Activated CD4-positive, alpha-beta T cell treated with anti-CD3 and anti-CD28 coated beads for 36 hours (primary cell): ENCODE data around the gene PPP2R5E. TPM values are rescaled to one million over a fixed set of nuclear protein-coding genes. Genes with fewer than 3 reads are reported as not detected.

Experiments
- ATAC-seq: fragments of 200-7000 bp; cut with Tn5 transposase; one replicate; pipeline ENCODE4 v1.10.0; 2021; ENCODE audit warnings: mild to moderate bottlenecking, moderate library complexity
- CTCF ChIA-PET: fragments of 350-600 bp; sonication (Branson Sonifier 250); formaldehyde crosslinking; loops from one replicate; lab custom pipeline; 2021; ENCODE audit warnings: antibody characterized with exemption; lab: Charles Lee
- POLR2A ChIA-PET: fragments of 350-600 bp; sonication (Branson Sonifier 250); formaldehyde crosslinking; loops from one replicate; lab custom pipeline; 2021; ENCODE audit warnings: antibody characterized with exemption, inconsistent platforms; lab: Charles Lee
- DNase-seq: peaks from one replicate; pipeline ENCODE4 v3.0.0-alpha.2; 2020
- H3K27ac Mint-ChIP-seq: one replicate; pipeline ENCODE4 v1.8.0; 2021; ENCODE audit warnings: mixed read lengths
- H3K27me3 Mint-ChIP-seq: one replicate; pipeline ENCODE4 v1.8.0; 2021; ENCODE audit warnings: mixed read lengths
- H3K36me3 Mint-ChIP-seq: one replicate; pipeline ENCODE4 v1.8.0; 2021; ENCODE audit warnings: low read depth, mixed read lengths
- H3K4me1 Mint-ChIP-seq: one replicate; pipeline ENCODE4 v1.8.0; 2021; ENCODE audit warnings: mixed read lengths
- H3K4me3 Mint-ChIP-seq: one replicate; pipeline ENCODE4 v1.8.0; 2021; ENCODE audit warnings: mild to moderate bottlenecking, moderate library complexity, mixed read lengths
- H3K9me3 Mint-ChIP-seq: one replicate; pipeline ENCODE4 v1.8.0; 2021; ENCODE audit warnings: low read depth, mixed read lengths
- intact Hi-C, 2 experiments: fragments of 100-400 bp; cut with DNase I in 1 of 2; cut with micrococcal nuclease in 1 of 2; formaldehyde crosslinking; loops; one replicate each; pipeline versions ENCODE4 v1.14.2 to v1.15.1; 2022 to 2024; cut with DNase I, micrococcal nuclease
- total RNA-seq, 2 experiments: library from RNA; stranded (reverse); gene quantifications; one replicate each; pipeline ENCODE4 v1.2.3, GENCODE V29; 2021

PPP2R5E gene
- total RNA-seq, 2 experiments from 2014 or later: 38.4 to 40.4 TPM

GRCh38 chr14:63404906-63405305 lies 138.3 kb downstream of the PPP2R5E start:
- ATAC-seq: no peak
- intact Hi-C loops: no loop called here

GRCh38 chr14:63401646-63402045 lies 141.5 kb downstream of the PPP2R5E start:
- intact Hi-C loops: no loop called here
- Mint-ChIP-seq H3K4me1 (peaks cover 7% of the 10 kb centered on the region), H3K27ac (no peak overlapping the region), H3K27me3 (no peaks in the 10 kb centered on the region), H3K9me3 (no peaks in the 10 kb centered on the region), H3K4me3 (no peak overlapping the region), H3K36me3 (peaks cover 22% of the 10 kb centered on the region)
- ChIA-PET CTCF (interaction anchor here (0.8 to 1.0 kb wide), 2 partner anchors 13 to 21 kb away, joined by 3 read pairs; no protein-coding TSS in a partner anchor), POLR2A (no interaction called here)
- ATAC-seq (no peak), DNase-seq (no peak)

More at GRCh38 chr14:63404906-63405305, 138.3 kb downstream of the PPP2R5E start:
- ChIA-PET CTCF (interaction anchor here (0.6 to 1.5 kb wide), 4 partner anchors 14 to 113 kb away, joined by 3 to 4 read pairs (median 4); no protein-coding TSS in a partner anchor), POLR2A (no interaction called here)
- H3K4me3 Mint-ChIP-seq: no peak overlapping the region
- no peak overlapping the region for H3K27ac Mint-ChIP-seq
- H3K9me3 Mint-ChIP-seq: no peaks in the 10 kb centered on the region
- DNase-seq: no peak
- peaks cover 3% of the 10 kb centered on the region for H3K4me1 Mint-ChIP-seq
- peaks cover 15% of the 10 kb centered on the region for H3K36me3 Mint-ChIP-seq
- H3K27me3 Mint-ChIP-seq: no peaks in the 10 kb centered on the region

- no peak overlapping the region for H3K4me3 Mint-ChIP-seq
- DNase-seq: no peak
- peaks cover 27% of the 10 kb centered on the region for H3K36me3 Mint-ChIP-seq
- ATAC-seq: no peak
- no peak overlapping the region for H3K27ac Mint-ChIP-seq
- intact Hi-C loops: no loop called here
- ChIA-PET CTCF (no interaction called here), POLR2A (no interaction called here)
- peaks cover 4% of the 10 kb centered on the region for H3K4me1 Mint-ChIP-seq
- H3K9me3 Mint-ChIP-seq: no peaks in the 10 kb centered on the region
- no peaks in the 10 kb centered on the region for H3K27me3 Mint-ChIP-seq
Observed at GRCh38 chr14:63398952-63399351, 144.2 kb downstream of the PPP2R5E start.

GRCh38 chr14:63394841-63395240 lies 148.3 kb downstream of the PPP2R5E start:
- Mint-ChIP-seq H3K27me3 (no peaks in the 10 kb centered on the region), H3K9me3 (no peaks in the 10 kb centered on the region), H3K36me3 (peaks cover 27% of the 10 kb centered on the region), H3K27ac (no peak overlapping the region), H3K4me3 (no peak overlapping the region), H3K4me1 (peaks cover 4% of the 10 kb centered on the region)
- DNase-seq (no peak), ATAC-seq (no peak)
- POLR2A ChIA-PET: no interaction called here
- CTCF ChIA-PET: interaction anchor here (0.8 kb wide), 1 partner anchor 21 kb away, joined by 3 read pairs; no protein-coding TSS in a partner anchor
- intact Hi-C loops: no loop called here

GRCh38 chr14:63394432-63394831 lies 148.7 kb downstream of the PPP2R5E start:
- H3K36me3 Mint-ChIP-seq: peaks cover 23% of the 10 kb centered on the region
- no peak overlapping the region for H3K4me3 Mint-ChIP-seq
- ATAC-seq (no peak), DNase-seq (no peak)
- H3K27me3 Mint-ChIP-seq: no peaks in the 10 kb centered on the region
- H3K4me1 Mint-ChIP-seq: peaks cover 4% of the 10 kb centered on the region
- no peaks in the 10 kb centered on the region for H3K9me3 Mint-ChIP-seq
- intact Hi-C loops: no loop called here
- ChIA-PET POLR2A (no interaction called here), CTCF (interaction anchor here (0.5 to 0.8 kb wide), 3 partner anchors 21 to 374 kb away, joined by 3 read pairs; no protein-coding TSS in a partner anchor)
- H3K27ac Mint-ChIP-seq: no peak overlapping the region

- intact Hi-C loops: no loop called here
- POLR2A ChIA-PET: no interaction called here
- CTCF ChIA-PET: no interaction called here
- no peak overlapping the region for H3K4me3 Mint-ChIP-seq
- H3K9me3 Mint-ChIP-seq: no peaks in the 10 kb centered on the region
- H3K27me3 Mint-ChIP-seq: no peaks in the 10 kb centered on the region
- H3K4me1 Mint-ChIP-seq: no peaks in the 10 kb centered on the region
- H3K36me3 Mint-ChIP-seq: peaks cover 20% of the 10 kb centered on the region
- ATAC-seq (no peak), DNase-seq (no peak)
- H3K27ac Mint-ChIP-seq: no peak overlapping the region
Observed at GRCh38 chr14:63393012-63393411, 150.2 kb downstream of the PPP2R5E start.

- intact Hi-C loops: no loop called here
- Mint-ChIP-seq H3K4me3 (no peak overlapping the region), H3K9me3 (no peaks in the 10 kb centered on the region), H3K27me3 (no peaks in the 10 kb centered on the region), H3K36me3 (peaks cover 23% of the 10 kb centered on the region), H3K27ac (no peak overlapping the region), H3K4me1 (no peaks in the 10 kb centered on the region)
- ATAC-seq (no peak), DNase-seq (no peak)
- ChIA-PET CTCF (no interaction called here), POLR2A (no interaction called here)
Observed at GRCh38 chr14:63392236-63392635, 150.9 kb downstream of the PPP2R5E start.

- DNase-seq: peak; percentile 79
- Mint-ChIP-seq H3K9me3 (no peaks in the 10 kb centered on the region), H3K4me3 (no peak overlapping the region), H3K27ac (no peak overlapping the region), H3K4me1 (peaks cover under 1% of the 10 kb centered on the region), H3K36me3 (peaks cover 33% of the 10 kb centered on the region), H3K27me3 (no peaks in the 10 kb centered on the region)
- intact Hi-C loops: loop anchor here (1.0 to 5.0 kb wide), 6 partner anchors 154 to 913 kb away; partner anchors contain the start of gene PPP2R5E (in 2 of the 2)
- ChIA-PET CTCF (interaction anchor here (0.6 to 1.9 kb wide), 22 partner anchors 13 to 1041 kb away, joined by 3 to 11 read pairs (median 3); partner anchors contain the start of gene PPP2R5E), POLR2A (no interaction called here)
- peak; percentile 91 for ATAC-seq
Observed at GRCh38 chr14:63388766-63389431, 154.3 kb downstream of the PPP2R5E start.

- POLR2A ChIA-PET: no interaction called here
- no peaks in the 10 kb centered on the region for H3K9me3 Mint-ChIP-seq
- no peak overlapping the region for H3K4me3 Mint-ChIP-seq
- DNase-seq (no peak), ATAC-seq (no peak)
- CTCF ChIA-PET: interaction anchor here (0.7 to 1.9 kb wide), 6 partner anchors 14 to 385 kb away, joined by 3 to 11 read pairs (median 3); partner anchors contain the start of gene PPP2R5E
- no peaks in the 10 kb centered on the region for H3K27me3 Mint-ChIP-seq
- peaks cover 4% of the 10 kb centered on the region for H3K4me1 Mint-ChIP-seq
- intact Hi-C loops: loop anchor here (2.0 to 5.0 kb wide), 5 partner anchors 155 to 915 kb away; partner anchors contain the start of gene PPP2R5E (in 2 of the 2)
- no peak overlapping the region for H3K27ac Mint-ChIP-seq
- peaks cover 32% of the 10 kb centered on the region for H3K36me3 Mint-ChIP-seq
Observed at GRCh38 chr14:63387711-63388110, 155.5 kb downstream of the PPP2R5E start.

GRCh38 chr14:63383776-63384367 lies 159.3 kb downstream of the PPP2R5E start:
- POLR2A ChIA-PET: no interaction called here
- H3K4me1 Mint-ChIP-seq: peaks cover 4% of the 10 kb centered on the region
- H3K4me3 Mint-ChIP-seq: no peak overlapping the region
- CTCF ChIA-PET: interaction anchor here (0.7 to 1.4 kb wide), 3 partner anchors 12 to 173 kb away, joined by 3 read pairs; no protein-coding TSS in a partner anchor
- H3K27ac Mint-ChIP-seq: peak overlapping the region; percentile 44
- H3K36me3 Mint-ChIP-seq: peaks cover 40% of the 10 kb centered on the region
- no peak for DNase-seq
- H3K27me3 Mint-ChIP-seq: no peaks in the 10 kb centered on the region
- no peak for ATAC-seq
- no peaks in the 10 kb centered on the region for H3K9me3 Mint-ChIP-seq
- intact Hi-C loops: no loop called here

- H3K27ac Mint-ChIP-seq: no peak overlapping the region
- ChIA-PET POLR2A (no interaction called here), CTCF (interaction anchor here (0.5 kb wide), 1 partner anchor 533 kb away, joined by 6 read pairs; no protein-coding TSS in a partner anchor)
- H3K4me1 Mint-ChIP-seq: no peaks in the 10 kb centered on the region
- intact Hi-C loops: no loop called here
- DNase-seq (no peak), ATAC-seq (no peak)
- H3K27me3 Mint-ChIP-seq: no peaks in the 10 kb centered on the region
- H3K36me3 Mint-ChIP-seq: peaks cover 27% of the 10 kb centered on the region
- no peaks in the 10 kb centered on the region for H3K9me3 Mint-ChIP-seq
- no peak overlapping the region for H3K4me3 Mint-ChIP-seq
Observed at GRCh38 chr14:63378444-63378843, 164.7 kb downstream of the PPP2R5E start.
